Uterus (tissue), 2 donors: ENCODE results near the gene TMEM74B.

Experiments
- POLR2A ChIP-seq, 2 donors: fragments of 450-650 bp; IDR thresholded peaks; one replicate each; pipeline ENCODE4 v1.6.1; 2016; ENCODE audit warnings: antibody characterized with exemption in 2 of 2, mild to moderate bottlenecking in 1 of 2, moderate library complexity in 1 of 2
- TF ChIP-seq, protein P1 (sequence below), 4 experiments: fragments of 200-600 bp in 2 of 4; fragments of 450-650 bp in 2 of 4; sonication (generic) in 2 of 4; IDR thresholded peaks; one replicate each; pipeline ENCODE4 v1.5.1; 2016 to 2019; ENCODE audit warnings: antibody characterized with exemption in 4 of 4, mild to moderate bottlenecking in 2 of 4, moderate library complexity in 1 of 4

DNA sequence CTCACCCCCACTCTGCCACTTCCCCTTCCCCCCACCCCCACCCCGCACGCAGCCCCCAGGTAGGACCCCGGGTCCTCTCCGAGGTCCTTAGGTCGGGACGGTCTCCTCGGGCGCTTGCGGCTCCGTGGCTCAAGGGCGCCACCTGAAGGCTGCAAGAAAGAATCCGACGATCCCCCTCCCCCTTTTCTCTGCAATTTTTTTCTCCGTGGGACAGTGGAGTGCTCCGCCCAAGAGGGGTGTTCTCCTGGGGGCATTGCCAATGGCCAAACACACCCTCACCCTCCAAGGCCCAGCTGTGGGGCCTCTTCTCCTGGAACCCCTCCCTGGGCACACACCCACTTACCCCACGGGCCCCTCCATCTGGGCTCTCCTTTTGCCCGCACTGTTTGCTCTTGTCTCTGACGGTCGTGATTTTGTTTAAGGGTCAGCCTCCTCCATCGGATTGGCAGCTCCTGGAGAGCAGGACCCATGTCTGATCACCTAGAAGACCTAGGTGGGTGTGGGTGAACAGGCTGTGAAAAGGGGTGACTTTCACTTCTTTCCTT is 1.1 kb upstream of the TMEM74B start:
- TF ChIP-seq, protein P1, sequence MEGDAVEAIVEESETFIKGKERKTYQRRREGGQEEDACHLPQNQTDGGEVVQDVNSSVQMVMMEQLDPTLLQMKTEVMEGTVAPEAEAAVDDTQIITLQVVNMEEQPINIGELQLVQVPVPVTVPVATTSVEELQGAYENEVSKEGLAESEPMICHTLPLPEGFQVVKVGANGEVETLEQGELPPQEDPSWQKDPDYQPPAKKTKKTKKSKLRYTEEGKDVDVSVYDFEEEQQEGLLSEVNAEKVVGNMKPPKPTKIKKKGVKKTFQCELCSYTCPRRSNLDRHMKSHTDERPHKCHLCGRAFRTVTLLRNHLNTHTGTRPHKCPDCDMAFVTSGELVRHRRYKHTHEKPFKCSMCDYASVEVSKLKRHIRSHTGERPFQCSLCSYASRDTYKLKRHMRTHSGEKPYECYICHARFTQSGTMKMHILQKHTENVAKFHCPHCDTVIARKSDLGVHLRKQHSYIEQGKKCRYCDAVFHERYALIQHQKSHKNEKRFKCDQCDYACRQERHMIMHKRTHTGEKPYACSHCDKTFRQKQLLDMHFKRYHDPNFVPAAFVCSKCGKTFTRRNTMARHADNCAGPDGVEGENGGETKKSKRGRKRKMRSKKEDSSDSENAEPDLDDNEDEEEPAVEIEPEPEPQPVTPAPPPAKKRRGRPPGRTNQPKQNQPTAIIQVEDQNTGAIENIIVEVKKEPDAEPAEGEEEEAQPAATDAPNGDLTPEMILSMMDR (IDR thresholded peaks at IDR 0.05): peak in 1 of 4 experiments; percentile 5
- TF ChIP-seq POLR2A (IDR thresholded peaks at IDR 0.05): no peak
